HPDE6-E6E7 (cell line): Measurements from ENCODE around the gene RAD51B.
A peak's percentile ranks its signal among the peaks of the same experiment; 100 is the strongest.

Source experiments
- DNase-seq: peaks from one replicate; pipeline ENCODE4 v3.0.0; 2011; ENCODE audit warnings: missing footprints; ENCODE audit errors: extremely low spot score

The RAD51B gene

DNA sequence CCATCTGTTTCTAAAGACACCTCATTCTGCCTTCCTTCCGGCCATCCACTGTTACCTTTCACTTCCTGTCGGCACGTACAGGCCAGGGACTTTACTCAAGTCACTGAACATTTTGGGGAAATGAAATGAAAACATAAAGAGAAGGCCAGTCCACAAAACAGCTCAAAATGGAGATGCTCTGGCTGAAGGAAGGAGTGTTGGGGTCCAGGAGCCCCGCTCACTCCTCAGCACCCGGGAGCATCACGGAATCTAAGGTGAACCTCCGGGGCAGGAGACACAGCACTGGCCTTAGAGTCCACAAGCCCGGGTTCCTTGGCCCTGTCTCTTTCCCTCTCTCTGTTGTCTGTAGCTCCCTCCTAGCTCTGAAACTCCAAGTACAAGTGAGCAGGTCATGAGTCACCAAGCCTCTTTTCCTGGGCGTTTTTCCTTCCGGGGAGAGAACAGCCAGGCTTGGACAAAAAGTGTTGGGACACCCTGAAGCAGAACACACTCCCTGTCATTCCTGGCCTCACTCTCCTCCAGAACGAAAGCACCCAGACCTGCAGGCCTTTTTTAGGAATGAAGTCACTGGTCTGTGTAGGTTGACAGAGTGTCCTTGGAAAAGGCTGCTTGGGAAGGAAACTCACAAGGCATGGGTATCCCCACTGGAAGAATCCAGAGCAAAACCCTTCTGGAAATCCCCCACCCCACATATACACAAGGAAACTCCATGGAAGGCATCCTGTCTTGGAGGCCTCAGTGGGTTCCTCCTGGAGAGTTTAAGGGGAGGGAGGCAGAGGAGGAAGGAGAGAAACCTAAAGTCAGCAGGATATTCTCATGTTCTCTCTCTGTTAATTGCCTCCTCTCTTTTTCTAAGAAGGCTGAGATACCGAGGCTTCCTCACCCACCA is 728.0 kb downstream of the RAD51B start:
- DNase-seq: peak; percentile 79

DNA sequence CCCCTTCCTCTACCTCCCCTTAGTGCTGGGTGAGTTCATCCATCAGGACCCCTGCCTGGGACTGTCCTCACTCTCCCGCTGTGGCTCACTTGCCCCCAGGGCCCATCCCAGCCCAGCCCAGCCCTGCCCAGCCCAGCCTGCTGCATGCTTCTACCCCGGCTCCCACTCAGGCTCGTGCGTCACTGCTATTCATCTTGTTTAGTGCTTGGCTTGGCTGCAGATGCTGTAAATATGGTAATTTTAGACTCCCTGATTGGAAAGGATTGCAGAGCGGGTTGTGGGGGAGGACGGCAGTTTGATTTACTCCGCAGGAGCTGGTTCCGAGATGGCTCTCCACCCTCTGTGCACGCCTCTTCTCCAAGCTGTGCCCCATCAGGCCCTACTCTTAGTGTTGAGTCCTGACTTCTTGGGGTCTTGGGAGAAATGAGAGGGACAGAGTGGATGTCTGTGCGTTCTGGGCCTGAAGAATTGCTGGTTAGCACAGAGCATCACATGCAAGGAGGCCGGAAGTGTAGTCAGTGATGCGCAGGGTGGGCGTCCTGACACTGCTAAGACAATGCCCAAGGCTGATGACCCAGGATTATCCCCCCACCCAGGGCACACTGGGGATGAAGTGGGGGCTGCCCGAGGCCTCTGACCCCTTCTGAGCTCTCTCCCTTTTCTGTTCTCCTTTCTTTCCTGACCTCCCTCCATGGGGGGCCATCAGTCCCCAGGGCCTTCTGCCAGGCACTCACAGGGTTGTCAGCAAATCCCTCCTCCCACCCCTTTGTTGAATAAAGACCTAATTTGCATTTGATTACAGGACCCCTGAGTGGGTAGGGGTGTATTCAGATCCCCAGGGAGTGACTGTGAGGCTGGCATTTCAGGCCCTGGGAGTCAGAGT is 728.9 kb downstream of the RAD51B start:
- DNase-seq: peak; percentile 89

DNA sequence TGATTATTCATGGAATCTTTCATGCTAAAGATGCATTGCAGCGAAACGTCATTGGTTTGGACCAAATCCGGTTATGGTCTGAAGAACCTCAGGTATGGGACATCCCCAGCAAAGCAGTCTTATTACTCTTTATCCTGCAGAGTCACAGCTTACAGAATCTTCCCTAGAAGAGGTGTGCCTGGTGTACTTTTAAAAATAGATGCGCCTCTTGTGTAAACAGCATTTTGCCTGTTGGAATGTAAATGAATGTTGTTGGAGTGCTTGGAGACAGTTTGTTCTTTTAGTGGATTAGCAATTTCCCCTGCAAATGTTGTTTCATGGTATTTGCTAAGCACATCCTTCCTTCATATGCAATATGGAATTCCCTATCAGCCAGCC is 730.7 kb downstream of the RAD51B start:
- no peak for DNase-seq

DNA sequence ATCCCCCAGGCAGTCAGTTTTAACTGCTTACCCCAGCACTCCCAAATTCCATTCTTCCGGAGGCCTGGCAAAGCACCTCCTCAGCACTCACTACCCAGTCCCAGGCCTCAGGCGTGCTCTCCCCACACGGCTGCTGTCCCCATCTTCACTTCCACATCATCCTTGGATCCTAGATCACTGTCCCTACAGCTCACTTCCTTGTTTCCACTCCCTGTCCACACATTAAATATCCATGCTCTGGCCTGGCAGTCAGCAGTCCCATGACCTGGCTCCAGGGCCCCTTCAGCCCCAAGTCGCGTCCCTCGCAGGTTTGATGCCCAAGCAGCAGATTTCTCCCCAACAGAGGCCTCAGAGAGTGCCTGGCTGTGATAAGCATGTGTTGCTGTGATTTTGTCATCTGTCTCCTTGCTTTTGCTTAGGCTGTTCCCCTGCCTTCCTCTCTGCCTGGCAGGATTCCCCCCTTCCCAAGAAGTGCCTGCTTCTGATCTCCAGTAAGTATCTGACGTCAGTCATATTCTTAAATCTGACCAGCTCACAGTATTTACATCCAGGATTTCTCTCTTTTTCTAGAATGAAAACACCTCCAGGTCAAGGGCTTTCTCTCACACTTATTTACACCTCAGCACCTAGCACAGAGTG is 731.6 kb downstream of the RAD51B start:
- no peak for DNase-seq

DNA sequence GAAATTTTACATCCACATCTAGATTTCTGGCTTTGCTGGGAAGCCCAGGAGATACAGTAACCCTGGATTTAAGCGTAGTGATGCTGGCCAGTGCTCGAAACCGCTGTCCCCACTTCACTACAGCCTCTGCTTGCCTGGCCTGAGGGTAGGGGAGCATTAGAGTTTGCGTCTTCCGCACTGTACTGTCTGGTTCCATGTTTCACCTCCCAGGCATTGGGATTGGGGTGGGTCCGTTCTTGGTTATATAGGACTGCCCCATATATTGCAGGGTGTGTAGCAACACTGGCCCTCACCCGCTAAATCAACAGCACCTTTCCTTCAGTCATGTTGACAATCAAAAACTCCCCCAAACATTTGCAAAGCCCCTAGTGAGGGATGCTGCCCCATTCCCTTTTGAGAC is 732.5 kb downstream of the RAD51B start:
- DNase-seq: no peak

DNA sequence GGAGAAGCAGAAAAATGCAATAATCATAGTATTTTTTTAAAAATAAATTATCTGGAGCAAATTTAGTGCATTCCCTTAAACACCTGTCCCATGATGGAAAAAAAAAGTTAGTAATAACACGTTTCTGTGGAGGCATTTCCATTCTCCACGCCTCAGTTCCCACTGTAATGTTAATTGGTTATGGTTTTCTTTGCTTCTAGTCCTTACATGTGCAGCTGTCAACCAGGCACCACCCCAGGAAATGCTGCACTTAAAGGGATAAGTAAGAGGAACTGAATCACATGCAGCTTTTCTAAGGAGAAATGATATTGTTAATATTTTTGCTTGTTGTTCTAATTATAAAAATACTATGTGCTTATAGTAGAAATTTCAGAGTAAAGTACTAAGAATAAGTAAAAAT is 733.0 kb downstream of the RAD51B start:
- DNase-seq: no peak

DNA sequence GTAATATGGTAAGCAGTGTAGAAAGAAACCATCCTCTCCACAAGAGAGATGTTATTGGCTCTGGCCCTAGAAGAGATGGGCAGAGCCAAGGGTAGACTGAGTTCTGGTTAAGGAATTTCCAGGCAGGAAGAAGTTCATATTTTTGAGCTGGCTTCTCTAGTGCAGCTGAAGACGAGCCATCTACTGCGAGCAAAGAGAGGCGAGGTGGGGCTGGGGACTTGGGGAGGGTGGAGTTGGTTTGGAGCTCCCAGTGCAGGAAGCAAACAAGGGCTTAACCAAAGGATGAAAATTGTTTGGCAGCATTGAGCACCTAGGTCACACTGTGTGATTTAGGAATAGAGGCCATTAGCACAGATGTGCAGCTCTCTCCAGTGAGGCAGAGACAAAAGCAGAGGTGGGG is 733.7 kb downstream of the RAD51B start:
- DNase-seq: no peak

DNA sequence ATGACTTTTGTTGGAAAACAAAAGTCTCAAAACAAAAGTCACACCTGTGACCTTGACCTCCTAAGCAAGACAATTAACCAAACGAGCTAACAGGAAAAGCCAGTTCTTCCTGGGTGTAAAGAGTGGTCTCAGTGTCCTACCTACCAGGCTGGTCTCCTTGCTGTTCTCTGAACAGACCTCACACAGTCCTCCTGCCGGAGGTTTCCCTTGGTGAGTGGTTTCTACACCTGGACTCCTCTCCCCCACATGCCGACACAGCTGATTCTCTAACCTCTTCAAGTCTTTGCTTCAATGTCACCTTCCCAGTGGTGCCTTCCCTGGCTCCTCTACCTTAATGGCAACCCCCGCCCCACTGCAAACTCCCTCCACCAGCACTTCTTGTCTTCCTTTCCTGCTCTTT is 734.7 kb downstream of the RAD51B start:
- no peak for DNase-seq

DNA sequence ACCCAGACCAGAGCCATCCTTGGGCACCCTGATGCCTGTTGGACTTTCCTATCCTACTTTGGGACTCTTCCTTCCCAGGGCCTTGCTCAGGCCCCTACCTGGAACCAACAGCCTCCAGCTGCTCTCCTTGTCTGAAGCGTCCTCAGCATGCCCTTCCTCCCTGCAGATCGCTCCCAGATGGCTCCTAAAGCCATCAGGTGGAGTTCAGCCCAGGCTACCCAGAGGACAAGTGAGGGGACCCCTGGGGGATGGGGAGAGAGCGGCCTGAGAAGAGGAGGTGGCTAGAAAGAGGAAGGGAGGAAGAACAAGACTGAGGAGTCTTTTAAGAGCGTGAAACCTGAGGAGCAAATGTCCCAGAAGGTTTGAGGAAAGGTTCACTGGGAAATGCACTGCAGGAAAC is 736.7 kb downstream of the RAD51B start:
- DNase-seq: no peak

DNA sequence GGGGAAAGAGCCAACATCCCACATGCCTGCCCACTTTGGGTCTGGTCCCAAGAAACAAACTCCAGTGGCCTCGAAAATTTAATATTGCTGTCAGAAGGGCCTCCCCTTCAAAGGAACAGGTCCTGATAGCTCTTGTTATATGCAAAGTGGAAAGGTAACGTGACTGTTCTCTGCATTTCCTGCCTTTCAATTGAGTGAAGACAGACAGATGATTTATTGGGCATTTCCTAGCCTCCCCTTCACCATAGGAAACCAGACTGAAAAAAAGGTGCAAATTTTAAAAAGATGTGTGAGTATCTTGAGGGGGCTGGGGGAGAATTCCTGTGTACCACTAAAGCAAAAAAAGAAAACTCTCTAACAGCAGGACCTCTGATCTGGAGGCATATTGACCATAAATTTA is 738.1 kb downstream of the RAD51B start:
- no peak for DNase-seq

DNA sequence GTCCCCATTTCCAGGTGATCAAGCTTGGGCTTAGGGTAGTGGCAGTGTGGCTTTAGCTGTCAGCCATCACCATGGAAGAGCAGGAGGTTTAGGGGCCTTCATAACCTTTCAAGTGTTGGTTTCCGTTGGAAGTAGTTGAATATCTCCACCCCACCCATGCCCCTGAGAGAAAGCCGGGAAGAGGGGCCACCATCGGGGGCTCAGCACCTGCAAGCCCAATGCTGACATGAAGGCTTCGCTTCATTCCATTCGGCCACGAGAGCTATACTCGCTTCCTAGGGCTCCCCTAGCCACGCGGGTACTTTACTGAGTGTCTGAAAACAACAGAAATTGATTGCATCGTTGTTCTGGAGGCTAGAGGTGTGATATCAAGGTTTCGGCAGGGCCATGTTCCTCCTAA is 738.5 kb downstream of the RAD51B start:
- DNase-seq: no peak

DNA sequence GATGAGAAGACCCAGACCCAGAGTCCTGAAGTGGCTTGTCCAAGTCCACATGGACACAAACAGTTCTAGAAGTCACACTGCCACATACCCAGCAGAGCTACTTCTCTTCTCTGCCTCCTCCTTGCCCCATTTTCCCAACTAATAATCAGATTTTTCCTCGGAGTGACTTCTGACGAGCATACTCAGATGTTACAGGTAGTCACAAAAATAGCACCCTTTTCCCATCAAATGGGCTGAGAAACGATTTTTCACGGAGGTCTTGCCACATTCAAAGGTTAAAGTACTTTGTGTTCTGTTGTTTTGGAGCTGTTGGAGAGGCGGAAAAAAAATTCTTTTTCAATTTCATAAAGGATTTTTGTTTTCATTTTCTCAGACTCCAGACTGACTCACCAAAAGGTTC is 740.4 kb downstream of the RAD51B start:
- no peak for DNase-seq

DNA sequence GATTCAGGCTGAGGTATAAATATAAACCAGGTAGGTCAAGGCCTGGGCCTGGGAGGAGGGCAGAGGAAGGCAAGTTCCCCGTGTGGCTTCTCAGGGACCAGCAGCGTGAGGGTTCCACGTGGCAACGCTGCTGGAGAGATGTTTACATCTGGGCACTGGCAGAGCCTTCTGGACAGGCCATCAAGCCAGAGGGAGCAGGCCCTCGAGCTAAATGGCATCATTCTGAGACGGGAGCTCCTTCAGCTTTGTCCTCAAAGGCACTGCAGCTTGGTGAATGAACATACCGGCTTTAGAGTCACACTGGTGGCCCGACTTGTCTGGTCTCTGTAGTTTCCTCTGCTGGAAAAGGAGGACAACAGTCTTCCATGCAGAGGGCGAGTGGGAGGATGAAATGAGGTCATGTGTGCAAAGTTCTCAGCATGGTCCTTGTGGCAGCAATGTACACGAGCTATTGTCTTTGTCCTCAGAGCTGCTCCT is 742.0 kb downstream of the RAD51B start:
- DNase-seq: no peak

DNA sequence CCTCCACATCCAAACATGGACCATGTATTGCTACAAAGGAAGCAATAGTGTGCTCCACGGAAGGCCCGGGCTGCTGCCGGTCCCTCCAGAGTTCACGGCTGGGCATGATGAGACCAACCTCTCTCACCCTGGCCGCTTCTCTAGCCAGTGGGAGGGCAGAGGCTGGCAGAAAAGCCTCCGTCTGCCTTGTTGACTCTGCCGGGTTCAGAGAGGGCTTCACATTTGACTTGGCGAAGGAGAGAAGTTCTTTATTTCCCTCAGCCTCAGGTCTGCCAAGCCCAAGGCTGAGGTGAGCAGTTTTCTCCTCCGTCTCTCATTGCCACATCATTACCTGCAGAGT is 743.3 kb downstream of the RAD51B start:
- no peak for DNase-seq

DNA sequence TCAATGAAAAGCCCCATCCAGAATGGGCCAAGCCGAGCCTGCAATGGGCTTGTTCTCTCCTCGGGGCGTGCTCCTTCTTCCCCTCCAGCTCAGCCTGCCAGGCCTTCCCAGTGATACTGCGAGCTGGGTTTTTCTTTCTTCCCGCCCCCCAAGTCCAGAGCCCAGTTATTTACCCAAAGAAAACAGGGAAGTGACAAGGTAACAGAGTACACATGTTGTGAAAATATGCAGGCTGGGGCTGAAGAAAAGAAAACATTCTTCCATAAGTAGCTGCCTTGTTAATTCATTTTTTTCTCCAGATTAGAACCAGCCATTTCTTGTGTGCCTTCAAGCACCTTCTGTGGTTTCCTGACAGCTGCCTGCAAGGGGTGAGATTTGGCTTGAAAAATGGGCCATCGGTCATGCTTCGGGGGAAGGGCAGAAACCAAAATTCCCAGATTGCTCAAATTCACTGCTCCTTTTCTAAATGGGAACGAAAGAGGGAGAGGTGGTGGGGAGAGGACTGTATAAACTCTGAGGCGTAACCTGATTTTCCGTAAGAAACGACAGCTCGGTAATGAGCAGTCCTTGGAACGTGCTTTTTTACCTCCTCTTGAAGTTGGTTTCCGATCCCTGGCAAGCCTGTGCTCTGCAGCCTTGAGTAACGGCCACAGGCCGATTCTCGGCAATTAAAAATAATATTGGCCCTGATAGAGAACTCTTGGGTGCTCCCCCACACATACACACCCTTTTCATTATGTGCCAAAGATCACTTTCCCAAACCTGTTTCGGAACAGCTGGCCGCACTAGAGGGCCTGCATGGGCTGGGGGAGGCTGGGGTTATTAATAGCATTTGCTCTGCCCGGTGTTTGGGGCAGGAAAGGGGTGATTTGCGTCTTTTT is 743.9 kb downstream of the RAD51B start:
- no peak for DNase-seq

DNA sequence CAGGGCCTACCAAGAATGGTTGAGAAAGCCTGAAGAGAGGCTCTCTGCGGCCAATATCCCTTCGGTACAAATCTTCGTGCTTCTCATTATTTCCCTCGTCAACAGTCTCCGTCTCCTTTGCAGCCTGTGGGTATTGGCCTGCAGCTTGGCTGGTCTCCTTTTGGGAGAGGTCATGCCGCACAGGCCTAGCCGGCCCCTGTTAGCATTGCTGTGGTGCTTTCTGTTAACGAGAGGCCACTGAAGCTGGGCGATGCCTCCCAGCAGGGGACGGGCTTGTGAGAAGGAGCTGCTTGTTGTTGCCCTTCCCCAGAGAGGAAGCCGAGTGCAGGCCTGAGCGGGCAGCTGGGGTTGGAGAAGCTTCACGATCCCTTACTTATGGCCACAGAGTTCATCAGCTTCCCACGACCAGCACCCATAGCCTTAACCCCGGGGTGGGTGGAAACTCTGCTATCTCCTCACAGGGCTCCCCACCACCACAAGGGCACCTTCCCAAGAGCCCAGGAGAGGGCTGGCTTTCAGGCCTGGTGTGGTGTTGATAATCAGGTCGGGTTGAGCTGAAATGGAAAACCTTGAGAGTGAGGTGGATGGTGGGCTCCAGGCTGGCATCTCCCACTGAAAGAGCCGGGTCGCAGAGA is 744.7 kb downstream of the RAD51B start:
- no peak for DNase-seq

DNA sequence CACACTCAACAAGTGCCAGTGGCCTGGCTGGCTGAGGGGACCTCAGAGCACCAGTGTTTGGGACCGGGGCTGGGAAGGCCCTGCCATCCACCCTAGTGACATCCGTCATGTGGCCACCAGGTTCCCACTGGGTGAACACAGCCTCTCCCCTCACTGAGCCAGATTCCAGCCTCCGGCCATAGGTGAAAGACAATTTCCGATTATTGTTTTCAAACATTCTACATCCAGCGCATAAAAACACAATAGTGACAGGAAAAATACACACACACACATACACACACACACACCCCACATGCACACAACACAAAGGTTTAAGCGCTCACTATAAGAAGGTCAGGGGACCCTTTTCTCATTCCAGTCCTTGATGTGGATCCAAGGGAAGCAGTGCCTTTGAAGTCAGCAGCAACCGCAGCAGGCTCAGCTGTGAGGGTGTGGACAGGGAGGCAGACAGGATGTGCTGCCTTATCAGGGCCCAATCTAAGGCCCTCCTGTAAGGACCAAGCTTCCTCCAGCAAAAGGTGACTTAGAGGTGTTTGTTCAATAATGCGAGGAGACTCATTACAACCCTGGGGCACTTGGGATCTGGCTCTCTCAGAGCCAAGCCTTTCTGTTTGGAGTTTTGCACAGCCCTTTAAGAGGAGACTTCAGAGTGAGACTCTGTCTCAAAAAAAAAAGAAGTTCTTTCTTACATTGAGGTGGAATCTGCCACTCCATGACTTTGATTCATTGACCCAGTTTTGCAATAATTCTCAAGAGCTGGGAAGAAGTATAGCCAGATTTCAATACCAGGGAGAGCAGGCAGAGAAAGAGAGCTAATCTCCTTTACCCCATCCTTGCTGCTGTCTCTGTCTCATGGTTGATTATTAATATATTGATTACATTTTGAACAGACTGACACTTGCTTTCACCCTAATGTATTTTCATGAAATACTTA is 745.5 kb downstream of the RAD51B start:
- no peak for DNase-seq

DNA sequence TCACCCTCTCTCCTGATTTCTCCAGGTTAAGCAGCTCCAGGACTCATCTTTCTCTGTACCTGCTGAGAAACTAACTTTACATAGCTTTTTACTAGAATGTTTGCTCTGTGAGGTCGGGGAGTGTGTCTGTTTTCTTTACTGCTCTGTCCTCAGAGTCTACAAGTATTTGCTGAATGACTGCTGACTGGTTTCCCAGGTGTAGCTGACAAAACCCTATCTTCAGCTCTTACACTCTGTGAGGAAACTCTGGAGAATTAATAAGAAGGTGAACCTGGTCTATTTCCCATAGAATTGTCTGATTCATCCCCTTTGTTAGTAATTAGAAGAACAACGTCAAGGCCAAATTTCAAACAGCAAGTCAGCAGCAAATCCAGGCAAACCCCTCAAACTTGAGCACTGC is 746.5 kb downstream of the RAD51B start:
- no peak for DNase-seq

DNA sequence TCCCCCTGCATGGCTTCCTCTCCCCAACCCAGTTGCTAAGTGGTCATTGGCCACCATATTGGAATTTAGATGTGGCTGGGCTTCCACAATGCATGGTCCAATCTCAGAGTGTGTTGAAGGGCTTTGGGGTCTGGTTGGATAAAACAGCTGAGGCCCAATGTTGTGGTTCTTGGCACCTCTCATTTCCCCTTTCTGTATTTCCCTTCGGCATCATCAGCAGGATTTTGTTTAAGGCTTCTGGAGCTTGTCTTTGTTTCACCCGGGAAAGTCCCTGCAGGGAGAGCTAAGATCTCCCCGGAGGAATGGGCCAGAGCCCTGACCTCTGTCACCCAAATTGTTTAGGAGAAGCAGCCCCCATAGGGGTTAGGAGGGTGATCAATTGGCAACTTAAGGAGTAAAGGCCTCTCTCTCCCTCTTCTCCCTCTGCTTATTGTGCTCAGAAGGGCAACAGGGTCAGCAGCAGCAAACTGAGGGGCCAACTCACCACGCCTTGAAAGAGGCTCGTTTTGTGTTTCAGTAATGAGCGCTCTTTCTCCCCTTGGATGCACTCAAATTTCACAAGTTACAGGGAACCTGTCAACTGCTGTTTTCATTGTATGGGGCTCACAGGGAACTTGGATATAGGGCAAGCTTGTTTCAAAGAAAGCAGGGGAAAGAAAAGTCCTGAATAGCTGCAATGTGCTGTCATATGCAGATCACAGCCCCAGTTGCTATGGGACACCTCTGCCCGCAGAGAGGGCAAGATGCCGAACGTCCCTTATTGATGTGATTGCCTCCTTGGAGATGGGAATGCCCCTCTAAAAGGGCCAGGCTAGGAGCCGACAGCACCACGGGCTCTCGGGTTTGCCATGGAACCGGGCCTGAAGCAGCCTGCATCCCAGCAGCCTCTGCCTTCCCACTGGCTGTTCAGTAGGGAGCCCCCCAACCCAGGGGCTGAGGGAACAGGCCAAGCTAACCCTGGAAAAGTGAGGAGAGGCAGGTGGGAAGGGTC is 749.6 kb downstream of the RAD51B start:
- DNase-seq: no peak
